HepG2 (cell line): ENCODE data around the gene CCDC102B. TPM values are rescaled to one million over a fixed set of nuclear protein-coding genes. Genes with fewer than 3 reads are reported as not detected.

Source experiments
- ATAC-seq: fragments of 200-7000 bp; cut with Tn5 transposase; 3 replicates; pipeline ENCODE4 v1.9.1; 2020; ENCODE audit warnings: mild to moderate bottlenecking, moderate library complexity
- BruUV-seq: library from RNA; stranded (reverse); fragments of 400-500 nt; replicated peaks from 2 replicates; lab custom pipeline; 2021; lab: Mats Ljungman, UMichigan
- CTCF ChIA-PET: fragments of 300-600 bp; formaldehyde crosslinking; extraction: SDS; loops from one replicate; lab custom pipeline; 2021; ENCODE audit warnings: low total read pairs, inconsistent platforms, low intra/inter-chr PET ratio; lab: Yijun Ruan, JAX
- POLR2A ChIA-PET: fragments of 350-600 bp; sonication (Branson Sonifier 250); formaldehyde crosslinking; loops from one replicate; lab custom pipeline; 2020; ENCODE audit warnings: antibody characterized with exemption, inconsistent platforms; lab: Yijun Ruan, JAX
- DNase-seq: peaks from one replicate; pipeline ENCODE4 v3.0.0-alpha.2; 2015; ENCODE audit warnings: low spot score
- FAIRE-seq: peaks from 3 replicates; lab custom pipeline; 2011; peaks lifted over from hg19 to GRCh38; lab: Jason Lieb, UNC
- H2AFZ ChIP-seq: one replicate; pipeline ENCODE4 v1.6.1; 2011; ENCODE audit warnings: low read length, inconsistent platforms
- H3K27ac ChIP-seq: fragments of 300-600 bp; 3 replicates; pipeline ENCODE4 v1.8.0; 2011; ENCODE audit warnings: mixed run types, mild to moderate bottlenecking, mixed read lengths, low read length, inconsistent platforms; ENCODE audit not compliant: insufficient read depth; ENCODE audit errors: extremely low read length
- H3K27me3 ChIP-seq, 2 experiments: fragments of 200-600 bp in 1 of 2; 2 replicates in 1 of 2; 3 replicates in 1 of 2; pipeline versions ENCODE4 v1.6.0 to v1.8.0; 2011; ENCODE audit warnings: low read length in 2 of 2, mild to moderate bottlenecking in 2 of 2, moderate library complexity in 2 of 2, inconsistent platforms in 1 of 2; ENCODE audit not compliant: insufficient read depth in 2 of 2, control insufficient read depth in 1 of 2
- H3K36me3 ChIP-seq, 2 experiments: fragments of 200-600 bp in 1 of 2; replicated peaks in 1 of 2; 2 replicates in 1 of 2; 3 replicates in 1 of 2; pipeline versions ENCODE4 v1.5.1 to v1.8.0; 2011; ENCODE audit warnings: low read length in 2 of 2, inconsistent platforms in 1 of 2; ENCODE audit not compliant: insufficient read depth in 2 of 2, control insufficient read depth in 1 of 2
- H3K4me1 ChIP-seq: 2 replicates; pipeline ENCODE4 v1.5.1; 2012; ENCODE audit warnings: low read length, inconsistent platforms; ENCODE audit not compliant: insufficient read depth
- H3K4me2 ChIP-seq: 2 replicates; pipeline ENCODE4 v1.6.0; 2011; ENCODE audit warnings: low read depth, low read length, inconsistent platforms
- H3K4me3 ChIP-seq, 3 experiments: fragments of 200-600 bp in 1 of 3; sonication (generic), shearing (Covaris generic) in 1 of 3; replicated peaks in 1 of 3; 2 replicates each; pipeline ENCODE4 v1.5.1; 2011 to 2016; ENCODE audit warnings: low read length in 3 of 3, inconsistent platforms in 2 of 3, low read depth in 2 of 3, mild to moderate bottlenecking in 2 of 3, control low read depth in 1 of 3, mixed read lengths in 1 of 3; ENCODE audit not compliant: insufficient read depth in 1 of 3
- H3K79me2 ChIP-seq: one replicate; pipeline ENCODE4 v1.6.1; 2011; ENCODE audit warnings: low read length, inconsistent platforms; ENCODE audit not compliant: insufficient read depth
- H3K9ac ChIP-seq: 2 replicates; pipeline ENCODE4 v1.6.0; 2011; ENCODE audit warnings: mild to moderate bottlenecking, low read depth, low read length, inconsistent platforms; ENCODE audit not compliant: insufficient read depth
- H3K9me3 ChIP-seq: 2 replicates; pipeline ENCODE4 v1.5.1; 2012; ENCODE audit warnings: mild to moderate bottlenecking, low read length
- H4K20me1 ChIP-seq: 2 replicates; pipeline ENCODE4 v1.6.0; 2011; ENCODE audit warnings: inconsistent platforms, mild to moderate bottlenecking, low read length, moderate library complexity; ENCODE audit not compliant: insufficient read depth
- ELF4 ChIP-seq: sonication (generic); formaldehyde crosslinking; IDR thresholded peaks from 2 replicates; pipeline ENCODE4 v1.5.0; 2020; ENCODE audit warnings: missing genetic modification reagents, mild to moderate bottlenecking, moderate library complexity, borderline replicate concordance
- GZF1 ChIP-seq: sonication (generic); formaldehyde crosslinking; IDR thresholded peaks from 2 replicates; pipeline ENCODE4 v1.5.1; 2020; ENCODE audit warnings: mild to moderate bottlenecking, missing genetic modification reagents
- KDM4B ChIP-seq: sonication (generic); formaldehyde crosslinking; IDR thresholded peaks from 2 replicates; pipeline ENCODE4 v1.4.0; 2020; ENCODE audit warnings: missing genetic modification reagents
- MXI1 ChIP-seq: IDR thresholded peaks from 3 replicates; pipeline ENCODE4 v1.6.1; 2012; ENCODE audit warnings: low read depth, low read length, inconsistent platforms, borderline replicate concordance
- PAX8 ChIP-seq: sonication (generic); formaldehyde crosslinking; IDR thresholded peaks from 2 replicates; pipeline ENCODE4 v1.8.0; 2022; ENCODE audit warnings: mild to moderate bottlenecking, missing genetic modification reagents, borderline replicate concordance
- PLRG1 ChIP-seq: fragments of 450-650 bp; conservative IDR thresholded peaks from 2 replicates; pipeline ENCODE4 v1.6.1; 2016
- POLR2AphosphoS5 ChIP-seq: IDR thresholded peaks from 2 replicates; pipeline ENCODE4 v1.6.1; 2012; ENCODE audit warnings: low read depth, low read length
- PPARG ChIP-seq: conservative IDR thresholded peaks from 2 replicates; pipeline ENCODE4 v1.6.1; 2016; ENCODE audit warnings: missing biosample characterization, missing genetic modification reagents
- RFXANK ChIP-seq: IDR thresholded peaks from 2 replicates; pipeline ENCODE4 v1.6.1; 2016
- SIN3B ChIP-seq: fragments of 150-350 bp; IDR thresholded peaks from 2 replicates; pipeline ENCODE4 v1.6.1; 2014; ENCODE audit warnings: low read length
- SIX1 ChIP-seq: sonication (generic); formaldehyde crosslinking; IDR thresholded peaks from 2 replicates; pipeline ENCODE4 v1.4.0; 2020; ENCODE audit warnings: missing genetic modification reagents, borderline replicate concordance
- ZBTB39 ChIP-seq: sonication (generic); formaldehyde crosslinking; IDR thresholded peaks from 2 replicates; pipeline ENCODE4 v1.5.0; 2020; ENCODE audit warnings: missing genetic modification reagents
- ZBTB43 ChIP-seq: sonication (generic); formaldehyde crosslinking; conservative IDR thresholded peaks from 2 replicates; pipeline ENCODE4 v1.4.0; 2020; ENCODE audit warnings: missing genetic modification reagents
- ZKSCAN5 ChIP-seq: sonication (generic); formaldehyde crosslinking; IDR thresholded peaks from 2 replicates; pipeline ENCODE4 v1.5.1; 2020; ENCODE audit warnings: mild to moderate bottlenecking, missing genetic modification reagents
- ZNF547 ChIP-seq: sonication (generic); formaldehyde crosslinking; IDR thresholded peaks from 2 replicates; pipeline ENCODE4 v1.5.1; 2020; ENCODE audit warnings: mild to moderate bottlenecking, missing genetic modification reagents
- ZNF580 ChIP-seq: IDR thresholded peaks from 2 replicates; pipeline ENCODE4 v1.6.1; 2016; ENCODE audit warnings: low read depth, borderline replicate concordance
- ZSCAN29 ChIP-seq: sonication (generic); formaldehyde crosslinking; conservative IDR thresholded peaks from 2 replicates; pipeline ENCODE4 v1.4.0; 2020; ENCODE audit warnings: mild to moderate bottlenecking, missing genetic modification reagents
- WGBS: methylation state at CpG from one replicate; pipeline ENCODE4 v1.1.6; 2017; ENCODE audit warnings: low lambda C conversion rate; 5-methylcytosine and 5-hydroxymethylcytosine counted together
- in situ Hi-C: cut with HindIII; loops from 2 replicates; pipeline ENCODE4 v1.10.0; 2017; ENCODE audit warnings: low pct_unique_long_range_greater_than_20kb; ENCODE audit not compliant: extremely low pct_ligation_motif_present
- intact Hi-C: fragments of 100-400 bp; cut with micrococcal nuclease; formaldehyde crosslinking; loops from one replicate; pipeline ENCODE4 v1.10.0; 2022; ENCODE audit not compliant: unreplicated experiment
- polyA plus RNA-seq, 8 experiments: library from polyadenylated mRNA; depleted of rRNA in 3 of 8; stranded (reverse) in 7 of 8; unstranded in 1 of 8; fragments of >200 nt; fragmentation: Illumina TruSeq in 4 of 8; extraction: Trizol in 4 of 8; gene quantifications; 2 replicates each; pipeline versions ENCODE4 v1.2.1 to v1.2.3, GENCODE V29; 2011 to 2016; ENCODE audit warnings: low read depth in 4 of 8, missing spikeins in 1 of 8, mixed read lengths in 1 of 8; ENCODE audit not compliant: insufficient read depth in 1 of 8
- total RNA-seq, 5 experiments: library from RNA; depleted of rRNA; stranded (reverse); fragments of >200 nt; fragmentation: Illumina TruSeq; extraction: Trizol; gene quantifications; 2 replicates each; pipeline ENCODE4 v1.2.3, GENCODE V29; 2016; ENCODE audit warnings: low read depth in 1 of 5

The CCDC102B gene
- total and polyA plus RNA-seq, 2 of the 13 experiments (the other 11 are each of a cell fraction or from before 2014, with no cell fraction given) = 2.3 to 3.7 TPM

- TF ChIP-seq PPARG (CRISPR knock-in tag) (no peak), SIN3B (no peak), ZNF580 (CRISPR knock-in tag) (no peak), ZSCAN29 (no peak), POLR2AphosphoS5 (no peak), PAX8 (CRISPR knock-in tag) (no peak), ZNF547 (CRISPR knock-in tag) (no peak), SIX1 (CRISPR knock-in tag) (no peak), RFXANK (CRISPR knock-in tag) (no peak)
- TF ChIP-seq, all 625 proteins: peak for 0
Observed at GRCh38 chr18:68769461-68769860, 28.4 kb upstream of the CCDC102B start (continued).

GRCh38 chr18:68772268-68772667 is 25.6 kb upstream of the CCDC102B start:
- Histone ChIP-seq H3K27me3 (no peaks in the 10 kb centered on the region), H3K36me3 (no peaks in the 10 kb centered on the region), H4K20me1 (no peaks in the 10 kb centered on the region), H3K9ac (no peak overlapping the region), H3K4me3 (no peak overlapping the region), H3K4me2 (no peak overlapping the region), H3K27ac (no peak overlapping the region), H3K79me2 (no peaks in the 10 kb centered on the region), H2AFZ (no peak overlapping the region), H3K9me3 (no peaks in the 10 kb centered on the region), H3K4me1 (no peaks in the 10 kb centered on the region)
- ATAC-seq (no peak), FAIRE-seq (no peak), DNase-seq (no peak)
- intact Hi-C loops (no loop called here), in situ Hi-C loops (no loop called here)
- CTCF ChIA-PET = no interaction called here
- BruUV-seq = no TSS peak
- POLR2A ChIA-PET = no interaction called here
- WGBS = 0% methylated on average over 2 of the region's 2 CpGs
- TF ChIP-seq ZKSCAN5 (CRISPR knock-in tag) = no peak
- no peak for TF ChIP-seq ZBTB39 (CRISPR knock-in tag)
- no peak for TF ChIP-seq KDM4B (CRISPR knock-in tag)
- no peak for TF ChIP-seq PLRG1
- no peak for TF ChIP-seq GZF1
- no peak for TF ChIP-seq ZBTB43 (CRISPR knock-in tag)
- no peak for TF ChIP-seq ELF4
- no peak for TF ChIP-seq MXI1
